Fibroblast of villous mesenchyme (primary cell): ENCODE results near the gene PPP1R7. TPM values are rescaled to one million over a fixed set of nuclear protein-coding genes. Genes with fewer than 3 reads are reported as not detected.

Experiments used
- DNase-seq: peaks from one replicate; pipeline ENCODE4 v3.0.0-alpha.2; 2010; ENCODE audit warnings: low read depth
- H3K4me3 ChIP-seq: 2 replicates; pipeline ENCODE4 v1.5.1; 2011; ENCODE audit warnings: low read depth, mild to moderate bottlenecking, low read length
- CTCF ChIP-seq: IDR thresholded peaks from 2 replicates; pipeline ENCODE4 v1.5.1; 2012; ENCODE audit warnings: low read depth, mild to moderate bottlenecking, low read length; ENCODE audit not compliant: insufficient read depth
- total RNA-seq: library from RNA; depleted of rRNA; stranded (reverse); fragments of >200 nt; gene quantifications from 2 replicates; pipeline ENCODE4 v1.2.3, GENCODE V29; 2012

Gene PPP1R7
- total RNA-seq, 1 donor, result 78.2 TPM

GRCh38 chr2:241223211-241224017 is 73.1 kb downstream of the PPP1R7 start:
- TF ChIP-seq CTCF, result no peak
- peak; percentile 14 for DNase-seq
- no peak overlapping the region for H3K4me3 ChIP-seq

- TF ChIP-seq CTCF, result peak; percentile 2
- DNase-seq, result peak; percentile 55
- no peak overlapping the region for H3K4me3 ChIP-seq
These were observed 74.0 kb downstream of the PPP1R7 start for GRCh38 chr2:241224018-241224850.

GRCh38 chr2:241224851-241225438 is 74.7 kb downstream of the PPP1R7 start:
- peak; percentile 44 for DNase-seq
- TF ChIP-seq CTCF, result no peak
- no peak overlapping the region for H3K4me3 ChIP-seq

- DNase-seq, result no peak
- TF ChIP-seq CTCF, result no peak
- no peak overlapping the region for H3K4me3 ChIP-seq
These were observed 75.3 kb downstream of the PPP1R7 start for GRCh38 chr2:241225545-241225944.

GRCh38 chr2:241225983-241226382 is 75.7 kb downstream of the PPP1R7 start:
- no peak for TF ChIP-seq CTCF
- DNase-seq, result no peak

GRCh38 chr2:241226723-241227572 is 76.7 kb downstream of the PPP1R7 start:
- no peak for TF ChIP-seq CTCF
- DNase-seq, result peak; percentile 23
- no peak overlapping the region for H3K4me3 ChIP-seq

More at GRCh38 chr2:241225983-241226382, 75.7 kb downstream of the PPP1R7 start:
- H3K4me3 ChIP-seq, result no peak overlapping the region
